SW 1271 (cell line): Measurements from ENCODE around the gene VASH2.
"Not testable (repeated sequence)": the region's sequence is repeated elsewhere in the genome, so short reads cannot be mapped to it uniquely, and the experiment has no call there.

ENCODE experiments used
- DNase-seq, 2 experiments: peaks; one replicate each; lab custom pipeline; 2025; lab: John Stamatoyannopoulos, UW

The VASH2 gene

DNA sequence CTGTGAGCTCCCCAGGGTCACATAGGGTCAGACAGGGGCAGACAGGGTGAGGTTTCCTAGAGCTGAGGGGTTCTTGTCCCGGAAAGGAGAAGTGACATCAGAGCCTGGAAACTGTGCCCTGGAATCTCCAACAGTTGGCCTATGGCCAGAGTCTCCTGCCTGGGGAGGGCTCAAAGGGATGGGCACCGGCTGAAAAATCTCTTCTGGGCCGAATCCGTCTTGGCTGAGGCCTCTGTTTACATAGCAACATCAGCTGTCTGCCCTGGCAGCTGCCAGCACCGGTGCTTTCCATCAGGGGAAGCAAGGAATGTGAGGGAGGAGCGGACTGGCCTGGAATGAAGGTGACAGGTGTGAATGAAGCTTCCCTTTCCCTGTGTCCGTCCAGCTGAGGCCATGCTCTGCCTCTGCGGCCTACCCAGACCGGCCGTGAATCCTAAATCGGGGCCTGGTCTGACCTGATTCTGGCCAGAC lies 30.7 kb downstream of the VASH2 start:
- DNase-seq: no peak

DNA sequence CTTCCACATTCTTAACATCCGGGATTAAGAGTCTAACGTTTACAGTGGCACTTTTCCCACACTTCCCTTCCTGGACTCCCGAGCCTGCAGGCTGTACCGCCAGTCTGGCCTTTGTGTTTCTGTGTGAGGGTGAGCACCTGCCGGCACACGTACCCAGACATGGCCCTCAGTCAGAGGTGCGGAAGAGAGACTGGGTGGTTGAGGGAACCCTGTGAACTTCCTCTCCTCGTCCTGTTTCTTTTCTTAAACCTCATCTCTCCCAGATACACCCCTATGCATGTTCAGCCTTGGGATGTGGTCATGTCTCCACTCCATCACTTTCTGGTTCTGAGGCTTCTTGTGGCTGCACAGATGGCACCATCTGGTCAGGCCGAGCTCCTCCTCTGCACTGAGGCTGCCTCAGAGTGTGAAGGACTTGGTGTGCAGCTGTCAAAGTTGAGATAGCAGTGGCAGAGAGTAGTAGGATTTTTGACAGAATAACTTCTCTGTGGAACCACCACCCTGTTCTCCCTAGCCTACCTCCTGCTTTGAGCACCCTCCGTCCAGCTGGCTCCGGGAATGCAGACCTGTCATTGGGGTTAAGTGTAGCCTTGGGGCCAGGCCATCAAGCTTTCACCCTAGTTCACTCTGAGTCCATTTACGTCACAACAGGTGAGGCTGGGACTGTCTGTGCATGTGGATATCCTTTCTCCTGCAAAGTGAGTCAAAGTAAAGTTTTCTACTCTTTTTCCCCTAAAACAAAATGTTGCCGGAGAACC lies 31.4 kb downstream of the VASH2 start:
- DNase-seq: no peak

DNA sequence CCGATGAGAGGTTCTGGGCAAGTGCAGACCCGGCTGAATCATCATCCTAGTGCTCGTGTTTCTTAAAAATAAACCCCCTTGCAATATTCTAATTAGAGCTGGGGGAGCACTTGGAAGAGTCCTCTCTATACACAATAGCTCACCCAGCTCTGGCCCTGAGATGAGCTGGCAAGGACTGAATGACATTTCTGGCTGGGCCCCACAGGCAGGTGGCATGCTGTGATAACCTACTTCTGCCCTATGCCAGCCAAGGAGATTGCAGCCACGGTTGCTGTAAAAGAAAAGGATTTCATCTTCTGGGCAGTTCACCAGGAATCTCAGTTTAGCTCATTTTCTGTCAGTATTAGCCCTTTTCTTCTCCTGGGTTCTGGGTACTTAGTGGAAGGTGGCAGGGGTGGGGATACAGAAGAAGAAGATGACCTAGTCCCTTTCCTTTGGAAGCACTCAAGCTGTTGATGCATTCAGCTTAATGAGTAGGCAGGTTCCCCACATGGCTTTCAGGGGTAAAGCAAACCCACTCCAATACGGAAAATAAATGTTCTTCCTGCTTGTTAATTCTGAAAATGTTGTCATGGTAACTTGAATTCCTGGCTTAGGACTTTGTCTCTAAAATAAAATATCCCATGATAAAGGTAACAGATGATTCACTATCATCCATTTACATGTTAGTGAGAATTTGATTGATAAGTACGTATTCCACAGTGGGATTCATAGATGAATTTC lies 32.2 kb downstream of the VASH2 start:
- DNase-seq: no peak

DNA sequence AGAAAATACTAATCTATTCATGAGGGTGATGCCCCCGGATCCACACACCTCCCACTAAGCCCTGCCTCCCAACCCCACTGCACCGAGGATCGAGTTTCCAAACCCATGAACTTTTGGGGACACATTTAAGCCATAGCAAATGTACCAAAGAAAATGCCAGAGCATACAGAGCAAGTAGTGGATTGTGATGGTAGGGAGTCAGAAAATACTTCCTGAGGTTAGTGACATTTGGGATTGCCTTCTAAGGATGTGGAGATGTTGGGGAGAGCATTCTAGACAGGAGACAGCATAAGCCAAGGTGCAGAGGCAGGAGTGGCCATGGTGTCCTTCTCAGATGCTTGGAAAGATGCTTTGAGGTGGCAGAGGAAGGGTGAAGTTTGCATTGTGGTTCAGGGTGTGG lies 33.1 kb downstream of the VASH2 start:
- DNase-seq: no peak

DNA sequence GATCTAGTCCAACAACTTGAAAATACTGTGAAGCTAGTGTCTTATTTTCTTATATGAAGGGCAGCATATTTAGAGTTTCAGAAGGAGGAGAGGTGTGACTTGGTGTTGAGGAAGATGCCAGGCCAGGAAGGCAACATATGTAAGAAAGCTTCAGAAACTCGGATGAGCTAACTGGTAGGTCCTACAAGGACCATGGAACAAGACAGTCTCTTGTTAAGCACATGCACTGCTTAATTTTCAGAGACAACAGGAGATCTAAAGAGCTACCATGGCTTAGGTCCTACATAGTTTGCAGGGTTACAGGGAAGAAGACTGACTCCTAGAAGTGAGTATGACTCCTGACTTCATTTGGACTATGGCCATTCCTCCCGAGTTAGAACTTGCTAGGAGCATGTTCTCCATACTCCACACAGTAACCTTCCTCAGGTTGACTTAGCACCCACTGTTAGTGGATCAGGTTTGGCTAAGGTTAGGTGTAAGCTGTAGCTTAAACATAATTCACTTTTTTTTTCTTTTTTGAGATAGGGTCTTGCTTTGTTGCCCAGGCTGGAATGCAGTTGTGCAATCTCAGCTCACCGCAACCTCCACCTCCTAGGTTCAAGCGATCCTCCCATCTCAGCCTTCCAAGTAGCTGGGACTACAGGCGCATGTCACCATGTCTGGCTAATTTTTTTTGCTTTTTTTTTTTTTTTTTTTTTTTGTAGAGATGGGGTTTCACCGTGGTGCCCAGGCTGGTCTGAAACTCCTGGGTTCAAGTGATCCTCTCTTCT lies 34.4 kb downstream of the VASH2 start:
- no peak for DNase-seq

DNA sequence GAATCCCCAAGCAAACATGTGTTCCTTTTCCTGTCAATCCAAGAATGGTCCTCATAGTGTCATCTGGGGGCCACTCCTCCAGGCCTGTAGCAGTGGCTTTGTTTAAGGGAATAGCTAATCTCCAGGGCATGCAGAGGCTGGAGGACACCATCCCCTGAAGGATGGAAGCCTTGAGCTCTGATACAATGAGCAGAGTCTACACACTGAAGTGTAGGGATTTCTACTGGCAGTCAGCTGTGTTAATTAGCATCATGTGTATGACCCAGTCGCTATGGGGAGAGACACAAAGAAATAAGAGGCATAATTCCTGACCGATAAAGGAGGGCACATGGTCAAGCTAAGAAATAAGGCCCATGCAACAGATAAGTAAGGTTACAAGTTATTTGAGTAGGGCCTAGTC lies 36.2 kb downstream of the VASH2 start:
- no peak for DNase-seq

DNA sequence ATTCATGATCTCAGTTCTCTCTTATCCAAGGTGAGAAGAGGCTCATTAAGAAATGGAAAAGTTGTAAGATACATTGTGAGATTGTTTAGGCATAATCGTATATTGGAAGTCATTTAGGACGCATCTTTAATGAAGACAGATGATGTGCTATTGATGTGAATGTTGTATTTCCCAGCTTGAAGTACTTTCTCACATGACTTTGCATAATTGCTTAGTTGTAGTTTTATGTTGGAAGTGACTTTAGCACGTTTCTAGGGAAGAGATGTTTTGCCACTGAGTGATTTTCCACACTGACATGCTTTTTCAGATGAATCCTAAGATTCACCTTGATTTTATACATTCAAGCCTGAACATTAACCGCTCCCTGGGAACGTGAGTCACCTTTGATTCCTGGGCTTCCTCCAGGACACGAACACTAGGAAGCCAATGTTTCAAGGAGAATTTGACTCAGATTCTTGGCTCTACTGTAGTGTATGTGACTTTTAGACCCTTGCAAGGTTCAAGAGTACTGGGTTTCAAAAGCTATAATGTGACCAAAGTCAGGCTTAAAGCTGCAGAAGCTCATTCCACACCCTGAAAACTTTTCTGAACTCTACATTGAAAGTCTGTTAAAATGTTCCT lies 37.5 kb downstream of the VASH2 start:
- no peak for DNase-seq

DNA sequence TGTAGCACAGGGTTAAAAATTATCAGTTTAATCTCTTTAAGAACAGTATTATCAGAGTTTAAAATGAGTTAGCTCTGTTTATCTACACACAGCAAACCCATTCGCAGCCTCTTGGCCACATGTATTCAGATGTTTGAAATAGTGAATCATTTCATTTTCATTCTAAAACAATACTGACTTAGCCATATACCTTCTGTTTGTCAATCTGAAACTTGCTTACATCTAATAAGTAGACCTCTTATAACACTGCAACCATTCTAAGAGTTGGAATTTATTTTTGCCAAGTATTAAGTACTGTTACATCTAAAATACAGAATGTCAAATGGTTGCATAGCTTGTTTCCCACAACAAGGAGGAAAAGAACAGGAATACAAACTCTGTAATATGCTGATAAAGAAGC lies 39.9 kb downstream of the VASH2 start:
- DNase-seq: no peak

DNA sequence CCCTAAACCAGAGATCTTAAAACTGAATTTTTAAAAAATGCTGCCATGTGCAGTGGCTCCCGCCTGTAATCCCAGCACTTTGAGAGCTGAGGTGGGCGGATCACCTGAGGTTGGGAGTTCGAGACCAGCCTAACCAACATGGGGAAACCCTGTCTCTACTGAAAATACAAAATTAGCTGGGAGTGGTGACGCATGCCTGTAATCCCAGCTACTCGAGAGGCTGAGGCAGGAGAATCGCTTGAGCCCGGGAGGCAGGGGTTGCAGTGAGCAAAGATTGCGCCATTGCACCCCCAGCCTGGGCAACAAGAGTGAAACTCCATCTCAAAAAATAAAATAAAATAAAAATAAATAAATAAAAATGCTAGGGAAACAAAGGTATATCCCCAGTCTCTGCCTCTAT lies 43.6 kb downstream of the VASH2 start:
- not testable (repeated sequence) for DNase-seq

DNA sequence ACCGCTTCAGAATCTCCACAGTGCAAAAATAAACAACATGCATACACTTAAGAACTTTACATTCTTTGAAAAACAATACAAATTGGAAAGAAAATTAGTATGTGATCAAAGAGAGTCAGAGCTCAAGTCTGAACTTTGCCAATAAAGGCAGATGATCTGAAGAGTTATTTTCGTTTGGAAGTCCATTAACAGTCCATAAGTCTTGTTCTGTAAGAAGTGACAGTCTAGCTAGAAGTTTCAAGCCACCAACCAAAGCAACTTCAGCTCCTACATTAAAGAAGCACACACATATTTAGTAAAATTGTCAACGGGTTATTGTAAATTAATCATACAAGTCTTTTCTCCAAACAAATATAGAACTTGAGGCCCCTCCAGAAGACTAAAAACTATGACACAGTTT lies 44.6 kb downstream of the VASH2 start:
- DNase-seq: no peak

DNA sequence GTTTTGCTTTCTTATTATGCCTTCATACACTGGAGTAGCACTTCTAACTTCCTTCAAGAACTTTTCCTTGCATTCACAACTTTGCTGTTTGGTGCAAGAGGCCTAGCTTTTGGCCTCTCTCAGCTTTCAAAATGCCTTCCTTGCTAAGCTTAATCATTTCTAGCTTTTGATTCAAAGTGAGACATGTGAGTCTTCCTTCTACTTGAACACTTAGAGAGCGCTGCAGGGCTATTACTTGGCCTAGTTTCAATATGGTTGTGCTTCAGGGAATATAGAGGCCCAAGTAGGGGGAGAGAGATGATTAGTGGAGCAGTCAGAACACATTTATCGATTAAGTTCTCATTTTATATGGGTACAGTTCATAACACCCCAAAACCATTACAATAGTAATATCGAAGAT lies 52.9 kb downstream of the VASH2 start:
- DNase-seq: no peak

DNA sequence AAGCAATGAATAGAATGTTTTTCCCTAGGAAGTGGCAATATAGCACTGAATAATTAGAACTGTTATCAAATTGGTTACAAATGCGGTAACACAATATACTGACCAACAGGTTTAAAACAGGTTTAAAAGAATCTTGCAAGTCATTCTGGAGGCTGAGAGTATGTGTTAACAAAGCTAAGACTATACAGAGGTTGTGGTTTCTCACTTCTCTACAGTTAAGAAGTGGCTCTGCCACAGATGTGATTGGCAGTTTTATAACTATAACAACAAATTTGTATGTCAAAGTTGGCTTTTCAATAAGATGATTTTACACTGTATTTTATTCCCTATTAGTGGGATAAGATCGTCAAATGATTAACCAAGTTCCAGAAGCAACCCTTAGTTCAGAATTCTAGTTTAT lies 58.2 kb downstream of the VASH2 start:
- DNase-seq: no peak

DNA sequence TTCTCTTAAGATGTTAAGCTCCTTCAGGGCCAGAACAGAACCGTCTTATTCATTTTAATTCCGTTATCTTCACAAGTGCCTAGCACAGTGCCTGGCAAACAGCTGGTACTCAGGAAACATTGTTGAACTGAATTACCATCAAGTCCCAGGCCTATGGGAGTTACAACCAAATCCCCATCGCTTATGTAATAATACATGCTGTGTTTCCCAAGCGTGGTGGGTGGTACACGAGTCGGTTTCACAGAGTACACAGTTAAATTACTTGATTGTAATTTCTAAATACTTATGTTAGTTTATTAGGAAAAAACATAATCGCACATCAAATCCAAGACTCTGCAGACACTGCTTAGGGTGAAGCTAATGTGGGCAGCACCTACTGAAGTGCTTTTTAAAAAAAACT lies 64.3 kb downstream of the VASH2 start:
- DNase-seq: no peak

DNA sequence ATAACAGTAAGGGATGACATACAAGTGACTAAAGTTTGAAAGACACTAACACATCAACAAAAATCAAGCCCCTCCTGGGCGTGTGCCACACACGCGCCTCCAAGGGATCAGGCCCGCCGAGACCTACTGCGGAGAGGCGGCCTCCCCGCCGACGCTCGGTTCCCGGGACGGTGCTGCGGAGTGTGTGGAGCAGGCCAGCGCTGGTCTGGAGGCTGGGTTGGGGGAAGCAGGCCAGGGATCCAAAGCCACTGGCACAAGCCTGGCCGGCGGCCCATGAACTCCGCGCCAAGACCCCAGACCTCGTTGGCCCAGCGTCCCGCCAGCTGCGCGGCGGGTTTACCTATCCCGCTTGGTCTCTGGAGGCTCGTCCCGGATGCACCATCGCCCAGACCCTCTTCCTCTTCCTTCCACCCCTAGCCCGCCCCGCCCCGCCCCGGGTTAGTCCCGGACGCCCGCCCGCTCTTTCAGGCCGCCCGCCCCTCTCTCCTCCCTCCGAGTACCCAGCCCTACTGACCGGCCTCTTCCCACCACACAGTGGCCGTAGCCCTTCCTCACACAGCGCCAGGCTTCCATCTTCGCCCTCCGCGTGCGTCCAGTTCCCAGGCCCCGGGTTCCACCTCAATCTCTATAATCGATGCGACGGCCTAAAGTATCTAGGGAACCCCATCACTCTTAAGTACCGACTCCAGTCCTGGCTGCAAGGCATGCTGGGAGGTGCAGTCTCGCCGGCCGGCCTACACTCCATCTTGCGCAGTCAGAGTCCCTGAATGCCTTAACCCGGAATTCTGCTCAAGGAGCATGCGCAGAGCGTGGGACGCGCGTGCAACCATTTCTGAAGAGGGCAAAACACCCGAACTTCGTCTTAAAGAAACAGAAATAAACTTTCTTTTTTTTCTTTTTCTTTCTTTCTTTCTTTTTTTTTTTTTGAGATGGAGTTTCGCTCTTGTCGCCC lies 65.0 kb downstream of the VASH2 start, which contains the start of gene ANGEL2:
Gene ANGEL2 (minus strand): TSS at position 769 of the 952 bp plus-strand sequence. CDS start 196 bp downstream, at position 573.
- DNase-seq: peak; percentile 81 to 90

DNA sequence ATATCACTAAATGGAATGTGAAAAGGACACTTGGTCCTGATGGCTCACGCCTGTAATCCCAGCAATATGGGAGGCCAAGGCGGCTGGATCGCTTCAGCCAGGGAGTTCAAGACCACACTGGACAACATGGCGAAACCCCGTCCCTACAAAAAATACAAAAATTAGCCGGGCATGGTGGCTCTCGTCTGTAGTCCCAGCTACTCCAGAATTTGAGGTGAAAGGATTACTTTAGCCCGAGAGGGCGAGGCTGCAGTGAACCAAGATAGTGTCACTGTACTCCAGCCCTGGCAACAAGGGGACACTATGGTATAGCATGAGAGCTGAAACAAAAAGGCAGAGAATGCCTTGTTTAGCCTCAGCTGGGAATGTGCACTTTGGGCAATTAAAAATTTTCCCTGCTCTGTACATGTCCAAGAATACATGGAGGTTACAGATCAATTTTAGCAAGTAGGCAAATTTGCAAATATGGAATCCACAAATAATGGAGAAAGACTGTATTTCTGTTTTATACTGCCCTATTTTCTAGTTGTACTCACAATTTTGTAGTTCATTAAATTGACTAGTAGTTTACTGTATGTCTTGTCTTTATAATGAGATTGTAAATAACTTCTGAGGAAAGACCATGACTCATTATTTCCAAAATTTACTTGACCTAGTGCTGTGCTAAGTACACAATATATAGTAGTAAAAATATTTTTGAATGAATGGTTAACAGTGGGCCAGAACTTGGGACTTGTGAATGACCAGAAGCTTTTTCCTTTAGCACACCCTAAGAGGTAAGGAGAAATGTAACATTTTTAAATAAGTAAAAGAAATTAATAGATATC lies 67.3 kb downstream of the VASH2 start:
- DNase-seq: no peak

DNA sequence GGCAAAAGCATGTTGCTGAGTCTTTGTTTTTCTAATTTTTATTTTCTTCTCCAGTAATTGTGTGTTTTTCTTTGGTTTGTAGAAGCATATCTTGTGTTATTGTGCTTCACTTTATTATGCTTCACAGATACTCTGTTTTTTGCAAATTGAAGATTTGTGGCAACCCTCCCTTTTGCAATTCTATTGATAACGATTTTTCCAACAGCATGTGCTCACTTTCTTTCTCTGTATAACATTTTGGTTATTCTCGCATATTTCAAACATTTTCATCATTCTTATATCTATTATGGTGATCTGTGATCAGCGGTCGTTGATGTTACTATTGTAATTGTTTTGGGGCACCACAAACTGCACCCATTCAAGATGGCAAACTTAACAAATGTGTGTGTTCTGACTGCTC lies 69.1 kb downstream of the VASH2 start:
- no peak for DNase-seq

DNA sequence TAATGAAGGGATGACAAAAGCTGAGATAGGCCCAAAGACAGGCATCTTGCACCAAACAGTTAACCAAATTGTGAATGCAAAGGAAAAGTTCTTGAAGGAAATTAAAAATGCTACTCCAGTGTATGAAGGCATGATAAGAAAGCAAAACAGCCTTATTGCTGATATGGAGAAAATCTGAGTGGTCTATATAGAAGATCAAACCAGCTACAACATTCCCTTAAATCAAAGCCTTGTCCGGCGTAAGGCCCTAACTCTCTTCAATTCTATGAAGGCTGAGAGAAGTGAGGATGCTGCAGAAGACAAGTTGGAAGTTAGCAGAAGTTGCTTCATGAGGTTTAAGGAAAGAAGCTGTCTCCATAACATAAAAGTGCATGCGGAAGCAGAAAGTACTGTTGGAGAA lies 69.7 kb downstream of the VASH2 start:
- DNase-seq: no peak

DNA sequence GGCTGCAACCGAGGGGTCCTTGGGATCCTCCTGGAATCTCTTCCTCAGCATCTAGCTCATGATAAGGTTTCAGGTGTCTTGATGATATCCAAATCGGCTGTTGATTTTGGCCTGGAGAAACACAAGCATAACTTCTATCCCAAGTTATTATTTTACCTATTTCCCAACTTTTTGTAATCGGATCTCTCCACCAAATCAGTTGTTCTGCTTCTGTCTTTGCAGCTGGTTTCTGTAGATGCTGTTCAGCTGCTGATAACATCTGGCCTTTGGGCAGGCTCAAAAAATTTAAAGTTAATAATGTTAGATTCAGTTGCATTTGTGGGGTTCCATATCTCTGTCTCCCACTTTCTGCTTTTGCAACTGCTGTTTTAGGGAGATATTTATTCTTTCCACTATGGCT lies 76.7 kb downstream of the VASH2 start:
- DNase-seq: not testable (repeated sequence)

DNA sequence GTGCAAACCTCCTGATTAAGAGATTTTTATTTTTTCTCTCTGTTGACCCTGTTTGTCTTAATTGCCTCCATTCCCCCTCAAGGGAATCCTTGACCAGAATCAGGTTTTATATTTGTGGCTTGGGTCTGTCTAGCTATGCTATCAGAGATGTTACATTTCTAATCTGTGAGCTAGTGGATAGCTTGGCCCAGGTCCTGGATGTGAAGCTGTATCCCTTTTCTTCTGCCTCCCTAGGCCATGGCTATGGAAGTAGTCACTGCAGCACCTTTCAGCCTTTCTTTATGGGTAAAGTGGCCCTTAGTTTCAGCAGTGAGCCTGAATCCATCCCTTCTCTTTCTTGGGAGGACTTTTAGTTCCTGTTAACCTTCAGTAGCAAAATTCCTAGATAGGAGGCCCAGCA lies 82.3 kb downstream of the VASH2 start:
- no peak for DNase-seq

DNA sequence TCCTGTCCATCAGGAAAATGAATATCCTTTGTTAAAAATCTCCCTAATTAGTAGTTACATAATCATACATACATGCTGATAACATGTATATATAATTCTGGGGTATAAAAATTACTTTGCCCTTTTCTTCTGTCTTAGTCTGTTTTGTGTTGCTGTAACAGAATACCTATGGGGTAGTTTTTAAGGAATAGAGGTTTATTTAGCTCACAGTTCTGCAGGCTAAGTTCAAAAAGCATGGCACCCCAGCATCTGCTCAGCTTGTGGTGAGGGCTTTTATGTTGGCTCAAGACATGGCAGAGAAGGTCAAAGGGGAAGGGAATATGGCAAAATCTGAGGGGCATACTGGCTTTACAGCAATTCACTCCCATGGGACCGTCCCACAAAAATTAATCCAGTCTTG lies 84.4 kb downstream of the VASH2 start:
- DNase-seq: no peak
